ENCODE results near the gene ERC2.
"Not testable (repeated sequence)": the region's sequence is repeated elsewhere in the genome, so short reads cannot be mapped to it uniquely, and the experiment has no call there.

ERC2 gene

GRCh38 chr3:55860049-55860721 is 608.1 kb downstream of the ERC2 start:
- Histone ChIP-seq H3K9me3 (ENCODE audit: insufficient read depth, low read depth, low read length) (no peaks in the 10 kb centered on the region), H3K36me3 (ENCODE audit: insufficient read depth, low read depth, low read length) (no peaks in the 10 kb centered on the region), H3K4me1 (ENCODE audit: insufficient read depth, low read length) (peaks cover 9% of the 10 kb centered on the region)

DNA sequence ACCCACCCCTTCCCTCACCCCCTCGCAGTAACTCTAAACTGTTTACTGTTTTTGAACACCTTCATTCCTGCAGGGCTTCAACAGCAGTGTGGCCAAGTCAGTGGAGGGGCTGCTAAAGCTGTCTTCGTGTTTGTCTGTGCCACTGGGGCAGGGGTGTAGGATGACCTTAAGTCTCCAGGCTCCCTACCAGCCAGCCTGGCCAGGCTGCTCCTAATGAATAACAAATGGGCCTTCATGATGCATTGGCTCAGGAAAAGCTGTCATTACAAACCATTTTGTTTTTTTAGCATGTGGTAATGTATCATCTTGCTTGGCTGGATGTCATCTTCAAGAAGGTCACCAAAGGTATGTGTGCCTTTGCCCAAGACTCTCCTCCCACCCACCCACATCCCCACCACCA is 609.0 kb downstream of the ERC2 start:
- Histone ChIP-seq H3K27me3 (ENCODE audit: insufficient read depth, low read length) (no peaks in the 10 kb centered on the region), H3K4me1 (ENCODE audit: insufficient read depth, low read length) (peaks cover 12% of the 10 kb centered on the region), H3K27ac (ENCODE audit: low read length) (no peak overlapping the region), H3K36me3 (ENCODE audit: insufficient read depth, low read depth, low read length) (no peaks in the 10 kb centered on the region), H3K4me3 (ENCODE audit: low read length) (no peak overlapping the region), H3K9ac (ENCODE audit: low read depth, low read length) (no peak overlapping the region), H3K9me3 (ENCODE audit: insufficient read depth, low read depth, low read length) (no peaks in the 10 kb centered on the region)

More at GRCh38 chr3:55860049-55860721, 608.1 kb downstream of the ERC2 start:
- Histone ChIP-seq H3K27ac (ENCODE audit: low read length) (no peak overlapping the region), H3K4me3 (ENCODE audit: low read length) (no peak overlapping the region), H3K27me3 (ENCODE audit: insufficient read depth, low read length) (no peaks in the 10 kb centered on the region), H3K9ac (ENCODE audit: low read depth, low read length) (no peak overlapping the region)

DNA sequence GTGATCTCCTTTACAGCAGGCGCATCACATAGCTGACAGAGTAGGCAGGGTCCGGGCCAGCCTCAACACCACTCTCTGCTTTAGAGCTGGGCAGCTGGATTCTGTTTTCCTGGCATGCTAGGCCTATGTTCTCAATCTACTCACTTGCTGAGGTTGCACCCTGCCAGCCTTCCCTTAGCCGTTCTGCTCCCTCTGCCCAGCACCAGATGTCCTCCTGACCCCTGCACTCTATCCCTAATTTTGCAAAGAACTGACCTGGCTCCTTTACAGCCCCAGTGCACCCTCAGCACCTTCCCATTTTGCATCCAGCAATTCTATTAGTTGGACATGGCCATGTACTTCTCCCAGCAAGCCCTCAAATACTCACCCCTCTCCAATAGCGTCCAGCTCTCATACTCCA is 609.5 kb downstream of the ERC2 start:
- H3K9me3 ChIP-seq (ENCODE audit: insufficient read depth, low read depth, low read length), result no peaks in the 10 kb centered on the region
- H3K4me1 ChIP-seq (ENCODE audit: insufficient read depth, low read length), result peaks cover 14% of the 10 kb centered on the region
- H3K9ac ChIP-seq (ENCODE audit: low read depth, low read length), result no peak overlapping the region
- no peaks in the 10 kb centered on the region for H3K27me3 ChIP-seq (ENCODE audit: insufficient read depth, low read length)
- H3K36me3 ChIP-seq (ENCODE audit: insufficient read depth, low read depth, low read length), result no peaks in the 10 kb centered on the region
- H3K27ac ChIP-seq (ENCODE audit: low read length), result no peak overlapping the region
- H3K4me3 ChIP-seq (ENCODE audit: low read length), result no peak overlapping the region

- H3K4me3 ChIP-seq (ENCODE audit: low read length), result no peak overlapping the region
- no peaks in the 10 kb centered on the region for H3K36me3 ChIP-seq (ENCODE audit: insufficient read depth, low read depth, low read length)
- H3K27ac ChIP-seq (ENCODE audit: low read length), result no peak overlapping the region
- no peak overlapping the region for H3K9ac ChIP-seq (ENCODE audit: low read depth, low read length)
- no peaks in the 10 kb centered on the region for H3K9me3 ChIP-seq (ENCODE audit: insufficient read depth, low read depth, low read length)
- H3K27me3 ChIP-seq (ENCODE audit: insufficient read depth, low read length), result no peaks in the 10 kb centered on the region
- peaks cover 14% of the 10 kb centered on the region for H3K4me1 ChIP-seq (ENCODE audit: insufficient read depth, low read length)
Measured at GRCh38 chr3:55858302-55858701, 610.0 kb downstream of the ERC2 start.

DNA sequence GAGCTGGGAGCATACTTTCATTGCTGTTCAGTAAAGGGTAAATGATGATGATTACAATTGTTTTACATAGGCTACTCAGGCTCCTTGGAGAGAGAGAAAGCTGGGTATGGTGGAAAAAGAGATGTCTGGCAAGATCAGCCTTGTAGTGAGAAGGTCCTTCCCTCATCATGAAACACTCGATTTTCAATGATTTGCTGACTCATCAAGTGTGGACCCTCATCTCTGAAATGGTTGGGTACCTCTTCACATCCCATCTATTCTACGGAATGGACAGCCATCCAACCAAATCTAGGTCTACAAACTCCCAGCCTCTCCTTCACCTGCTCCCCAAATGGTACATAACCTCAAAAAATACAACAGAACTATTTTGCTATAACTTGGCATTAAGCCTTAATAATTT is 610.6 kb downstream of the ERC2 start:
- Histone ChIP-seq H3K9me3 (ENCODE audit: insufficient read depth, low read depth, low read length) (no peaks in the 10 kb centered on the region), H3K4me3 (ENCODE audit: low read length) (no peak overlapping the region), H3K27ac (ENCODE audit: low read length) (no peak overlapping the region), H3K9ac (ENCODE audit: low read depth, low read length) (no peak overlapping the region), H3K36me3 (ENCODE audit: insufficient read depth, low read depth, low read length) (no peaks in the 10 kb centered on the region), H3K4me1 (ENCODE audit: insufficient read depth, low read length) (peaks cover 14% of the 10 kb centered on the region), H3K27me3 (ENCODE audit: insufficient read depth, low read length) (no peaks in the 10 kb centered on the region)

DNA sequence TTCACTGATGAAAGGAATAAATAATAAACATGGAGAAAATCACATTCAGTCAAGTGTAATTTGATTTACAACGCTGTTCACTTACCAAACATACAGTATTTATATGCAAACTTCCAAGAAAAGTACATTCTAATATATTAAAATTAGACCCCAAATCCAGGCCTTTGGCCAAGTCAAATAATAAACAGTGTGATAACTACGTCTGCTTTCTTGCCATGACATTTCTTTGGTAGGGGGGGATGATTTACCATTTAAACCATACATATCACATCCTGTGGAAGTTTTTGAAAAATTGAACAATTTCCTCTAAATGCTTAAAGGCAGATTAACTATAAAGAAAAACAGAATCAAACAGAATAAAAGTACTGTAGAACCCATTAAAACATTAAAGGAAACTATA is 613.0 kb downstream of the ERC2 start:
- H3K27ac ChIP-seq (ENCODE audit: low read length), result no peak overlapping the region
- H3K36me3 ChIP-seq (ENCODE audit: insufficient read depth, low read depth, low read length), result no peaks in the 10 kb centered on the region
- H3K4me1 ChIP-seq (ENCODE audit: insufficient read depth, low read length), result peaks cover 10% of the 10 kb centered on the region
- no peak overlapping the region for H3K4me3 ChIP-seq (ENCODE audit: low read length)
- H3K9me3 ChIP-seq (ENCODE audit: insufficient read depth, low read depth, low read length), result no peaks in the 10 kb centered on the region
- H3K9ac ChIP-seq (ENCODE audit: low read depth, low read length), result no peak overlapping the region
- no peaks in the 10 kb centered on the region for H3K27me3 ChIP-seq (ENCODE audit: insufficient read depth, low read length)

GRCh38 chr3:55854494-55854893 is 613.8 kb downstream of the ERC2 start:
- Histone ChIP-seq H3K4me3 (ENCODE audit: low read length) (no peak overlapping the region), H3K27ac (ENCODE audit: low read length) (no peak overlapping the region), H3K36me3 (ENCODE audit: insufficient read depth, low read depth, low read length) (no peaks in the 10 kb centered on the region), H3K9me3 (ENCODE audit: insufficient read depth, low read depth, low read length) (no peaks in the 10 kb centered on the region), H3K9ac (ENCODE audit: low read depth, low read length) (no peak overlapping the region; the same call in 1 of the 2 replicates), H3K4me1 (ENCODE audit: insufficient read depth, low read length) (peaks cover 5% of the 10 kb centered on the region; the same call in 1 of the 2 replicates), H3K27me3 (ENCODE audit: insufficient read depth, low read length) (no peaks in the 10 kb centered on the region)

GRCh38 chr3:55852326-55852725 is 615.9 kb downstream of the ERC2 start:
- Histone ChIP-seq H3K9ac (ENCODE audit: low read depth, low read length) (no peak overlapping the region), H3K36me3 (ENCODE audit: insufficient read depth, low read depth, low read length) (no peaks in the 10 kb centered on the region), H3K9me3 (ENCODE audit: insufficient read depth, low read depth, low read length) (no peaks in the 10 kb centered on the region), H3K4me1 (ENCODE audit: insufficient read depth, low read length) (peaks cover 5% of the 10 kb centered on the region; the same call in 1 of the 2 replicates), H3K27ac (ENCODE audit: low read length) (no peak overlapping the region), H3K27me3 (ENCODE audit: insufficient read depth, low read length) (no peaks in the 10 kb centered on the region), H3K4me3 (ENCODE audit: low read length) (no peak overlapping the region)

DNA sequence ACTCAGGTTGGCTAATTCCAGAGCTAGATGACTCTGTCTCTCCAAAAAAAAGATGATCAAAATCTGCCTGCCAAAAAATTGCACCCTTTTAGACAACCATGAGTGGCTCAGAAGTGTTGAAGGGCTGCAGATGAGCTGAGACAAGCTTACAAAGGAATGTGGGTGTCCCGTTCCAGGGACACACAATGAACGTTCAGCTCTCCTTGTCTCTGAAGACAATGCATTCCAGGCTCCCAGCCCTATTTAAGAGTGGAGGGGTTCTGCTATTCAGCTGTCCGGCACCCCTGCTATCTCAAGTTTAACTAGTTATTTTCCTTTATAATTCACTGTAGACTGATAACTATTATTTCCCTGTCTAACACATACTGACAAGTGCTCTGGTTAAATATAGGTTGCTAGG is 626.1 kb downstream of the ERC2 start:
- Histone ChIP-seq H3K9me3 (ENCODE audit: insufficient read depth, low read depth, low read length) (peaks cover 11% of the 10 kb centered on the region), H3K9ac (ENCODE audit: low read depth, low read length) (no peak overlapping the region), H3K4me1 (ENCODE audit: insufficient read depth, low read length) (no peaks in the 10 kb centered on the region), H3K27ac (ENCODE audit: low read length) (no peak overlapping the region), H3K36me3 (ENCODE audit: insufficient read depth, low read depth, low read length) (no peaks in the 10 kb centered on the region), H3K27me3 (ENCODE audit: insufficient read depth, low read length) (no peaks in the 10 kb centered on the region), H3K4me3 (ENCODE audit: low read length) (no peak overlapping the region)

DNA sequence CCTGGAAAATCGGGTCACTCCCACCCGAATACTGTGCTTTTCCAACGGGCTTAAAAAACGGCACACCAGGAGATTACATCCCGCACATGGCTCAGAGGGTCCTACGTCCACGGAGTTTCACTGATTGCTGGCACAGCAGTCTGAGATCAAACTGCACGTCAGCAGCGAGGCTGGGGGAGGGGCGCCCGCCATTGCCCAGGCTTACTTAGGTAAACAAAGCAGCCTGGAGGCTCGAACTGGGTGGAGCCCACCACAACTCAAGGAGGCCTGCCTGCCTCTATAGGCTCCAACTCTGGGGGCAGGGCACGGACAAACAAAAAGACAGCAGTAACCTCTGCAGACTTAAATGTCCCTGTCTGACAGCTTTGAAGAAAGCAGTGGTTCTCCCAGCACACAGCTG is 636.4 kb downstream of the ERC2 start:
- not testable (repeated sequence) for H3K27me3 ChIP-seq (ENCODE audit: insufficient read depth, low read length); H3K9ac ChIP-seq (ENCODE audit: low read depth, low read length); H3K27ac ChIP-seq (ENCODE audit: low read length); H3K36me3 ChIP-seq (ENCODE audit: insufficient read depth, low read depth, low read length); H3K4me3 ChIP-seq (ENCODE audit: low read length); H3K4me1 ChIP-seq (ENCODE audit: insufficient read depth, low read length); H3K9me3 ChIP-seq (ENCODE audit: insufficient read depth, low read depth, low read length)

GRCh38 chr3:55828712-55829111 is 639.6 kb downstream of the ERC2 start:
- Histone ChIP-seq H3K4me1 (ENCODE audit: insufficient read depth, low read length) (no peaks in the 10 kb centered on the region), H3K9ac (ENCODE audit: low read depth, low read length) (no peak overlapping the region), H3K27ac (ENCODE audit: low read length) (no peak overlapping the region), H3K4me3 (ENCODE audit: low read length) (no peak overlapping the region), H3K9me3 (ENCODE audit: insufficient read depth, low read depth, low read length) (no peaks in the 10 kb centered on the region), H3K36me3 (ENCODE audit: insufficient read depth, low read depth, low read length) (no peaks in the 10 kb centered on the region), H3K27me3 (ENCODE audit: insufficient read depth, low read length) (no peaks in the 10 kb centered on the region)

- H3K27ac ChIP-seq (ENCODE audit: low read length), result no peak overlapping the region
- no peaks in the 10 kb centered on the region for H3K36me3 ChIP-seq (ENCODE audit: insufficient read depth, low read depth, low read length)
- no peaks in the 10 kb centered on the region for H3K4me1 ChIP-seq (ENCODE audit: insufficient read depth, low read length)
- H3K9me3 ChIP-seq (ENCODE audit: insufficient read depth, low read depth, low read length), result no peaks in the 10 kb centered on the region
- H3K9ac ChIP-seq (ENCODE audit: low read depth, low read length), result no peak overlapping the region
- no peaks in the 10 kb centered on the region for H3K27me3 ChIP-seq (ENCODE audit: insufficient read depth, low read length)
- H3K4me3 ChIP-seq (ENCODE audit: low read length), result no peak overlapping the region
Measured at GRCh38 chr3:55827786-55828185, 640.5 kb downstream of the ERC2 start.

Data from iPS-20b (cell line).